Neural cell (in vitro differentiated cells): ENCODE data around the gene PTPN20. TPM values are rescaled to one million over a fixed set of nuclear protein-coding genes. Genes with fewer than 3 reads are reported as not detected.

ENCODE experiments used
- H2AFZ ChIP-seq: fragments of 200-600, 300-800 bp; sonication (generic), shearing (Covaris generic); 2 replicates; pipeline ENCODE4 v1.6.0; 2014; ENCODE audit warnings: low read depth, mild to moderate bottlenecking, antibody characterized with exemption, low read length, moderate library complexity
- H3F3A ChIP-seq: fragments of 200-600 bp; shearing (Covaris generic); 2 replicates; pipeline ENCODE4 v1.6.1; 2016; ENCODE audit warnings: mild to moderate bottlenecking, moderate library complexity, mixed read lengths, antibody characterized with exemption, low read length; ENCODE audit not compliant: insufficient read depth, poor library complexity, severe bottlenecking
- H3K27ac ChIP-seq: fragments of 200-600, 300-800 bp; sonication (generic), shearing (Covaris generic); 2 replicates; pipeline ENCODE4 v1.5.1; 2014; ENCODE audit warnings: mild to moderate bottlenecking, low read length, moderate library complexity
- H3K27me3 ChIP-seq: fragments of 300-800, 200-600 bp; sonication (generic), shearing (Covaris generic); 2 replicates; pipeline ENCODE4 v1.6.0; 2014; ENCODE audit warnings: mild to moderate bottlenecking, low read depth, low read length, moderate library complexity; ENCODE audit not compliant: insufficient read depth
- H3K36me3 ChIP-seq: fragments of 300-800, 200-600 bp; sonication (generic), shearing (Covaris generic); 2 replicates; pipeline ENCODE4 v1.5.1; 2014; ENCODE audit warnings: mild to moderate bottlenecking, antibody characterized with exemption, low read length, moderate library complexity; ENCODE audit not compliant: insufficient read depth
- H3K4me2 ChIP-seq: fragments of 300-800, 200-600 bp; sonication (generic), shearing (Covaris generic); 2 replicates; pipeline ENCODE4 v1.6.0; 2014; ENCODE audit warnings: mild to moderate bottlenecking, low read length
- H3K4me3 ChIP-seq: fragments of 300-800, 200-600 bp; sonication (generic), shearing (Covaris generic); 2 replicates; pipeline ENCODE4 v1.5.1; 2014; ENCODE audit warnings: mild to moderate bottlenecking, low read length, moderate library complexity
- H3K79me2 ChIP-seq: fragments of 200-600 bp; shearing (Covaris generic); replicated peaks from 2 replicates; pipeline ENCODE4 v1.6.0; 2014; ENCODE audit warnings: mild to moderate bottlenecking, low read length, moderate library complexity; ENCODE audit not compliant: insufficient read depth
- H3K9ac ChIP-seq: fragments of 300-800, 200-600 bp; sonication (generic), shearing (Covaris generic); 2 replicates; pipeline ENCODE4 v1.6.1; 2016; ENCODE audit warnings: mild to moderate bottlenecking, low read length, mixed read lengths
- H3K9me2 ChIP-seq: fragments of 200-600 bp; shearing (Covaris generic); 2 replicates; pipeline ENCODE4 v1.6.1; 2016; ENCODE audit warnings: mild to moderate bottlenecking, low read length, mixed read lengths; ENCODE audit not compliant: insufficient read depth
- H3K9me3 ChIP-seq: fragments of 200-600, 300-800 bp; sonication (generic), shearing (Covaris generic); 2 replicates; pipeline ENCODE4 v1.6.1; 2016; ENCODE audit warnings: mild to moderate bottlenecking, mixed run types, low read length, moderate library complexity, mixed read lengths
- H4K20me1 ChIP-seq: fragments of 200-600 bp; shearing (Covaris generic); 2 replicates; pipeline ENCODE4 v1.6.1; 2016; ENCODE audit warnings: mild to moderate bottlenecking, mixed run types; ENCODE audit not compliant: insufficient read depth
- EP300 ChIP-seq: fragments of 450-650 bp; conservative IDR thresholded peaks from 2 replicates; pipeline ENCODE4 v1.6.1; 2014; ENCODE audit warnings: antibody characterized with exemption, mild to moderate bottlenecking, moderate library complexity; ENCODE audit not compliant: poor library complexity, severe bottlenecking
- EZH2 ChIP-seq: fragments of 200-600, 300-800 bp; shearing (Covaris generic), sonication (generic); IDR thresholded peaks from 2 replicates; pipeline ENCODE4 v1.6.1; 2014; ENCODE audit warnings: antibody characterized with exemption, low read length, borderline replicate concordance, mild to moderate bottlenecking; ENCODE audit not compliant: insufficient read depth, poor library complexity, severe bottlenecking
- MXI1 ChIP-seq: fragments of 450-650 bp; conservative IDR thresholded peaks from 2 replicates; pipeline ENCODE4 v1.6.1; 2014; ENCODE audit warnings: antibody characterized with exemption, mild to moderate bottlenecking; ENCODE audit not compliant: poor library complexity, severe bottlenecking
- POLR2AphosphoS5 ChIP-seq: IDR thresholded peaks from 2 replicates; pipeline ENCODE4 v1.6.1; 2012
- RAD21 ChIP-seq: fragments of 450-650 bp; conservative IDR thresholded peaks from 2 replicates; pipeline ENCODE4 v1.6.1; 2014; ENCODE audit warnings: antibody characterized with exemption, mild to moderate bottlenecking, moderate library complexity
- SMC3 ChIP-seq: fragments of 450-650 bp; conservative IDR thresholded peaks from 2 replicates; pipeline ENCODE4 v1.6.1; 2014; ENCODE audit warnings: antibody characterized with exemption, mild to moderate bottlenecking, moderate library complexity; ENCODE audit not compliant: poor library complexity
- TAF1 ChIP-seq: IDR thresholded peaks from 2 replicates; pipeline ENCODE4 v1.6.1; 2012; ENCODE audit warnings: low read depth
- polyA plus RNA-seq: library from polyadenylated mRNA; depleted of rRNA; stranded (reverse); fragments of >200 nt; gene quantifications from 2 replicates; pipeline ENCODE4 v1.2.3, GENCODE V29; 2014
- TF ChIP-seq, protein P1 (sequence below): fragments of 450-650 bp; IDR thresholded peaks from 2 replicates; pipeline ENCODE4 v1.5.1; 2014; ENCODE audit warnings: antibody characterized with exemption, mild to moderate bottlenecking, moderate library complexity; ENCODE audit not compliant: poor library complexity, severe bottlenecking
- TF ChIP-seq, protein P2 (sequence below): IDR thresholded peaks from 2 replicates; pipeline ENCODE4 v1.6.1; 2012; ENCODE audit warnings: borderline replicate concordance

Gene PTPN20
- polyA plus RNA-seq, 1 donor from 2014 or later = not detected

GRCh38 chr10:47048526-47048905 is 137.3 kb downstream of the PTPN20 start:
- Histone ChIP-seq H3K9ac (no peak overlapping the region), H4K20me1 (no peaks in the 10 kb centered on the region), H3K9me2 (no peaks in the 10 kb centered on the region), H3K79me2 (no peaks in the 10 kb centered on the region), H3K4me2 (no peak overlapping the region), H3F3A (no peaks in the 10 kb centered on the region), H2AFZ (no peak overlapping the region), H3K27ac (no peak overlapping the region), H3K36me3 (no peaks in the 10 kb centered on the region), H3K4me3 (no peak overlapping the region), H3K27me3 (no peaks in the 10 kb centered on the region), H3K9me3 (no peaks in the 10 kb centered on the region)
- TF ChIP-seq EZH2 = no peak
- no peak for TF ChIP-seq RAD21
- TF ChIP-seq SMC3 = no peak
- TF ChIP-seq MXI1 = no peak
- TF ChIP-seq TAF1 = no peak
- no peak for TF ChIP-seq POLR2AphosphoS5
- TF ChIP-seq, protein P1, sequence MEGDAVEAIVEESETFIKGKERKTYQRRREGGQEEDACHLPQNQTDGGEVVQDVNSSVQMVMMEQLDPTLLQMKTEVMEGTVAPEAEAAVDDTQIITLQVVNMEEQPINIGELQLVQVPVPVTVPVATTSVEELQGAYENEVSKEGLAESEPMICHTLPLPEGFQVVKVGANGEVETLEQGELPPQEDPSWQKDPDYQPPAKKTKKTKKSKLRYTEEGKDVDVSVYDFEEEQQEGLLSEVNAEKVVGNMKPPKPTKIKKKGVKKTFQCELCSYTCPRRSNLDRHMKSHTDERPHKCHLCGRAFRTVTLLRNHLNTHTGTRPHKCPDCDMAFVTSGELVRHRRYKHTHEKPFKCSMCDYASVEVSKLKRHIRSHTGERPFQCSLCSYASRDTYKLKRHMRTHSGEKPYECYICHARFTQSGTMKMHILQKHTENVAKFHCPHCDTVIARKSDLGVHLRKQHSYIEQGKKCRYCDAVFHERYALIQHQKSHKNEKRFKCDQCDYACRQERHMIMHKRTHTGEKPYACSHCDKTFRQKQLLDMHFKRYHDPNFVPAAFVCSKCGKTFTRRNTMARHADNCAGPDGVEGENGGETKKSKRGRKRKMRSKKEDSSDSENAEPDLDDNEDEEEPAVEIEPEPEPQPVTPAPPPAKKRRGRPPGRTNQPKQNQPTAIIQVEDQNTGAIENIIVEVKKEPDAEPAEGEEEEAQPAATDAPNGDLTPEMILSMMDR = no peak

GRCh38 chr10:47049056-47049851 is 138.0 kb downstream of the PTPN20 start:
- no peaks in the 10 kb centered on the region for H3K27me3 ChIP-seq
- H3K9me2 ChIP-seq = no peaks in the 10 kb centered on the region
- no peak overlapping the region for H3K4me2 ChIP-seq
- no peak overlapping the region for H3K4me3 ChIP-seq
- no peaks in the 10 kb centered on the region for H3K9me3 ChIP-seq
- H3K36me3 ChIP-seq = no peaks in the 10 kb centered on the region
- H4K20me1 ChIP-seq = no peaks in the 10 kb centered on the region
- no peaks in the 10 kb centered on the region for H3K79me2 ChIP-seq
- TF ChIP-seq, protein P1 = no peak
- TF ChIP-seq TAF1 (no peak), MXI1 (no peak), EP300 (no peak), POLR2AphosphoS5 (no peak)
- TF ChIP-seq, protein P2, sequence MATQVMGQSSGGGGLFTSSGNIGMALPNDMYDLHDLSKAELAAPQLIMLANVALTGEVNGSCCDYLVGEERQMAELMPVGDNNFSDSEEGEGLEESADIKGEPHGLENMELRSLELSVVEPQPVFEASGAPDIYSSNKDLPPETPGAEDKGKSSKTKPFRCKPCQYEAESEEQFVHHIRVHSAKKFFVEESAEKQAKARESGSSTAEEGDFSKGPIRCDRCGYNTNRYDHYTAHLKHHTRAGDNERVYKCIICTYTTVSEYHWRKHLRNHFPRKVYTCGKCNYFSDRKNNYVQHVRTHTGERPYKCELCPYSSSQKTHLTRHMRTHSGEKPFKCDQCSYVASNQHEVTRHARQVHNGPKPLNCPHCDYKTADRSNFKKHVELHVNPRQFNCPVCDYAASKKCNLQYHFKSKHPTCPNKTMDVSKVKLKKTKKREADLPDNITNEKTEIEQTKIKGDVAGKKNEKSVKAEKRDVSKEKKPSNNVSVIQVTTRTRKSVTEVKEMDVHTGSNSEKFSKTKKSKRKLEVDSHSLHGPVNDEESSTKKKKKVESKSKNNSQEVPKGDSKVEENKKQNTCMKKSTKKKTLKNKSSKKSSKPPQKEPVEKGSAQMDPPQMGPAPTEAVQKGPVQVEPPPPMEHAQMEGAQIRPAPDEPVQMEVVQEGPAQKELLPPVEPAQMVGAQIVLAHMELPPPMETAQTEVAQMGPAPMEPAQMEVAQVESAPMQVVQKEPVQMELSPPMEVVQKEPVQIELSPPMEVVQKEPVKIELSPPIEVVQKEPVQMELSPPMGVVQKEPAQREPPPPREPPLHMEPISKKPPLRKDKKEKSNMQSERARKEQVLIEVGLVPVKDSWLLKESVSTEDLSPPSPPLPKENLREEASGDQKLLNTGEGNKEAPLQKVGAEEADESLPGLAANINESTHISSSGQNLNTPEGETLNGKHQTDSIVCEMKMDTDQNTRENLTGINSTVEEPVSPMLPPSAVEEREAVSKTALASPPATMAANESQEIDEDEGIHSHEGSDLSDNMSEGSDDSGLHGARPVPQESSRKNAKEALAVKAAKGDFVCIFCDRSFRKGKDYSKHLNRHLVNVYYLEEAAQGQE = no peak
- H2AFZ ChIP-seq = no peak overlapping the region
- H3K27ac ChIP-seq = no peak overlapping the region
- no peaks in the 10 kb centered on the region for H3F3A ChIP-seq
- no peak overlapping the region for H3K9ac ChIP-seq
